A549 (cell line): Measurements from ENCODE around the gene UBXN10. TPM values are rescaled to one million over a fixed set of nuclear protein-coding genes. Genes with fewer than 3 reads are reported as not detected.

Experiments
- ATAC-seq, 2 experiments: fragments of 200-7000 bp in 1 of 2; fragments of >200 bp in 1 of 2; cut with Nextera tagmentation in 1 of 2; cut with Tn5 transposase in 1 of 2; 3 replicates each; pipeline versions ENCODE4 v1.8.0 to v1.9.1; 2018 to 2020; ENCODE audit warnings: mild to moderate bottlenecking in 1 of 2, moderate library complexity in 1 of 2
- CTCF ChIA-PET: fragments of 300-600 bp; sonication (Branson Sonifier 250); formaldehyde crosslinking; extraction: SDS; loops from one replicate; lab custom pipeline; 2021; ENCODE audit warnings: antibody characterized with exemption, inconsistent platforms; lab: Yijun Ruan, JAX
- POLR2A ChIA-PET: fragments of 350-600 bp; formaldehyde crosslinking; extraction: SDS; loops from one replicate; lab custom pipeline; 2021; ENCODE audit warnings: antibody characterized with exemption, inconsistent platforms; lab: Yijun Ruan, JAX
- DNase-seq, 2 experiments: peaks; one replicate each; pipeline versions ENCODE4 v3.0.0 to v3.0.0-alpha.2; 2011 to 2016; ENCODE audit warnings: low read depth in 1 of 2, low spot score in 1 of 2
- FAIRE-seq: peaks from 2 replicates; lab custom pipeline; 2011; peaks lifted over from hg19 to GRCh38; lab: Jason Lieb, UNC
- H3K27ac ChIP-seq, 2 experiments: fragments of >200 bp; sonication (Bioruptor Twin); formaldehyde crosslinking; 3 replicates each; pipeline ENCODE4 v1.5.1; 2016 to 2017
- H3K4me1 ChIP-seq: fragments of >200 bp; sonication (Bioruptor Twin); formaldehyde crosslinking; 3 replicates; pipeline ENCODE4 v1.6.1; 2016
- H3K4me2 ChIP-seq: fragments of >200 bp; sonication (Bioruptor Twin); formaldehyde crosslinking; 3 replicates; pipeline ENCODE4 v1.6.1; 2016
- H3K4me3 ChIP-seq: fragments of >200 bp; sonication (Bioruptor Twin); formaldehyde crosslinking; 3 replicates; pipeline ENCODE4 v1.5.1; 2016
- H3K9me3 ChIP-seq: fragments of >200 bp; sonication (Bioruptor Twin); formaldehyde crosslinking; 3 replicates; pipeline ENCODE4 v1.6.1; 2016
- BHLHE40 ChIP-seq: IDR thresholded peaks from 2 replicates; pipeline ENCODE4 v1.6.1; 2012; ENCODE audit warnings: low read depth, low read length, inconsistent platforms
- CBX8 ChIP-seq: fragments of 200-600 bp; sonication (generic); IDR thresholded peaks from 2 replicates; pipeline ENCODE4 v1.6.1; 2016
- CEBPB ChIP-seq, 2 experiments: fragments of >200 bp in 1 of 2; sonication (Bioruptor Twin) in 1 of 2; formaldehyde crosslinking in 1 of 2; IDR thresholded peaks; 2 replicates each; pipeline ENCODE4 v1.6.1; 2012 to 2016
- E2F6 ChIP-seq: IDR thresholded peaks from 2 replicates; pipeline ENCODE4 v1.6.1; 2012; ENCODE audit warnings: low read depth, borderline replicate concordance
- ESRRA ChIP-seq: fragments of 150-350 bp; IDR thresholded peaks from 2 replicates; pipeline ENCODE4 v1.6.1; 2014; ENCODE audit warnings: mild to moderate bottlenecking, low read length, borderline replicate concordance
- FOSL2 ChIP-seq, 2 experiments: fragments of 450-650 bp in 1 of 2; fragments of >200 bp in 1 of 2; sonication (Bioruptor Twin) in 1 of 2; formaldehyde crosslinking; IDR thresholded peaks; 2 replicates each; pipeline versions ENCODE4 v1.5.0 to v1.6.1; 2016 to 2020; ENCODE audit warnings: mild to moderate bottlenecking in 1 of 2, moderate library complexity in 1 of 2
- HES2 ChIP-seq: fragments of >200 bp; sonication (Bioruptor Twin); formaldehyde crosslinking; IDR thresholded peaks from 2 replicates; pipeline ENCODE4 v1.6.1; 2016
- HEYL ChIP-seq: fragments of 250-450 bp; sonication (Bioruptor Pico); IDR thresholded peaks from 2 replicates; pipeline ENCODE4 v1.8.0; 2021; ENCODE audit warnings: mild to moderate bottlenecking, moderate library complexity
- HMGXB4 ChIP-seq: fragments of 250-450 bp; sonication (Bioruptor Pico); IDR thresholded peaks from 2 replicates; pipeline ENCODE4 v1.5.0; 2021; ENCODE audit warnings: mild to moderate bottlenecking, moderate library complexity, borderline replicate concordance
- JUN ChIP-seq, 2 experiments: fragments of >200 bp; sonication (Bioruptor Twin); formaldehyde crosslinking; IDR thresholded peaks; 2 replicates in 1 of 2; 3 replicates in 1 of 2; pipeline ENCODE4 v1.6.1; 2016 to 2017
- JUNB ChIP-seq: fragments of >200 bp; sonication (Bioruptor Twin); formaldehyde crosslinking; IDR thresholded peaks from 2 replicates; pipeline ENCODE4 v1.6.1; 2016
- KDM5A ChIP-seq: fragments of 200-600 bp; sonication (generic); IDR thresholded peaks from 2 replicates; pipeline ENCODE4 v1.6.1; 2016; ENCODE audit warnings: antibody characterized with exemption, mild to moderate bottlenecking
- MAFK ChIP-seq: fragments of 450-650 bp; IDR thresholded peaks from 2 replicates; pipeline ENCODE4 v1.6.1; 2014; ENCODE audit not compliant: partially characterized antibody
- NPAS2 ChIP-seq: fragments of 250-450 bp; sonication (Bioruptor Pico); IDR thresholded peaks from 2 replicates; pipeline ENCODE4 v1.8.0; 2022; ENCODE audit warnings: mild to moderate bottlenecking, moderate library complexity, borderline replicate concordance
- NR3C1 ChIP-seq: fragments of >200 bp; sonication (Bioruptor Twin); formaldehyde crosslinking; IDR thresholded peaks from 3 replicates; pipeline ENCODE4 v1.6.1; 2017
- POLR2A ChIP-seq: IDR thresholded peaks from 2 replicates; pipeline ENCODE4 v1.6.1; 2012; ENCODE audit warnings: mild to moderate bottlenecking, low read length
- POLR2AphosphoS2 ChIP-seq: conservative IDR thresholded peaks from 2 replicates; pipeline ENCODE4 v1.6.1; 2012; ENCODE audit warnings: low read length, improper control_type of control experiment, inconsistent platforms
- RARB ChIP-seq: fragments of 250-450 bp; sonication (Bioruptor Pico); IDR thresholded peaks from 2 replicates; pipeline ENCODE4 v1.8.0; 2021; ENCODE audit warnings: mild to moderate bottlenecking, moderate library complexity
- RCOR1 ChIP-seq: fragments of 150-350 bp; IDR thresholded peaks from 2 replicates; pipeline ENCODE4 v1.6.1; 2014; ENCODE audit warnings: antibody characterized with exemption, low read length, low read depth
- RFX5 ChIP-seq: fragments of 450-650 bp; IDR thresholded peaks from 2 replicates; pipeline ENCODE4 v1.7.1; 2014; ENCODE audit warnings: antibody characterized with exemption, mild to moderate bottlenecking, moderate library complexity
- TFCP2L1 ChIP-seq: fragments of 250-450 bp; sonication (Bioruptor Pico); IDR thresholded peaks from 2 replicates; pipeline ENCODE4 v1.5.0; 2021; ENCODE audit warnings: mild to moderate bottlenecking
- TP53 ChIP-seq: fragments of 250-450 bp; sonication (Bioruptor Pico); IDR thresholded peaks from 2 replicates; pipeline ENCODE4 v1.5.0; 2021; ENCODE audit warnings: mild to moderate bottlenecking, moderate library complexity
- USF2 ChIP-seq: fragments of 450-650 bp; IDR thresholded peaks from 2 replicates; pipeline ENCODE4 v1.6.1; 2014; ENCODE audit warnings: antibody characterized with exemption
- WGBS: methylation state at CpG from one replicate; pipeline ENCODE4 v1.1.6; 2017; ENCODE audit errors: missing lambda C conversion rate; 5-methylcytosine and 5-hydroxymethylcytosine counted together
- polyA plus RNA-seq, 4 experiments: library from polyadenylated mRNA; depleted of rRNA in 3 of 4; stranded (reverse); fragments of >200 nt; fragmentation: RNase III in 1 of 4; extraction: RNeasy Plus Mini Kit Qiagen cat#74134 plus additional on column Dnase treatment in 1 of 4; gene quantifications; 2 replicates in 3 of 4; 3 replicates in 1 of 4; pipeline ENCODE4 v1.2.3, GENCODE V29; 2011 to 2017

The UBXN10 gene
- polyA plus RNA-seq, 2 of the 4 experiments (the other 2 are of a cell fraction): not detected

GRCh38 chr1:20202166-20202565, 16.3 kb downstream of the UBXN10 start:
- 71% methylated on average over 3 of the region's 5 CpGs for WGBS
- no peak for DNase-seq
- FAIRE-seq: no peak
- ATAC-seq: no peak
- no peak for TF ChIP-seq POLR2A
- no peak for TF ChIP-seq MAFK
- no peak for TF ChIP-seq HMGXB4 (CRISPR knock-in tag)
- no peak for TF ChIP-seq HEYL (CRISPR knock-in tag)
- no peak for TF ChIP-seq KDM5A
- no peak for TF ChIP-seq HES2
- TF ChIP-seq, all 56 proteins: peak for 0
- Histone ChIP-seq H3K9me3 (no peaks in the 10 kb centered on the region), H3K4me2 (no peak overlapping the region), H3K27ac (no peak overlapping the region), H3K4me3 (no peak overlapping the region), H3K4me1 (peaks cover 8% of the 10 kb centered on the region; the same call in 1 of the 3 replicates)
- ChIA-PET CTCF (interaction anchor here (1.7 to 4.6 kb wide), 2 partner anchors 8 to 10 kb away, joined by 3 to 24 read pairs; no protein-coding TSS in a partner anchor), POLR2A (no interaction called here)

- ChIA-PET CTCF (interaction anchor here (1.3 to 11.9 kb wide), 3 partner anchors 12 to 286 kb away, joined by 3 to 162 read pairs (median 9); no protein-coding TSS in a partner anchor), POLR2A (no interaction called here)
- no peak for TF ChIP-seq TFCP2L1 (CRISPR knock-in tag)
- Histone ChIP-seq H3K4me1 (peaks cover 29% of the 10 kb centered on the region), H3K27ac (no peak overlapping the region), H3K4me3 (no peak overlapping the region), H3K4me2 (no peak overlapping the region), H3K9me3 (no peaks in the 10 kb centered on the region)
- ATAC-seq: no peak
- FAIRE-seq: no peak
- no peak for DNase-seq
- WGBS: 81% methylated on average over 4 of the region's 4 CpGs
These were observed 21.6 kb downstream of the UBXN10 start for GRCh38 chr1:20207546-20207945.

GRCh38 chr1:20209471-20209870, 23.6 kb downstream of the UBXN10 start:
- WGBS: 88% methylated on average over 4 of the region's 4 CpGs

More at GRCh38 chr1:20209471-20209870, 23.6 kb downstream of the UBXN10 start:
- peak overlapping the region; percentile 82 to 91; a peak in 5 of 6 replicates for H3K27ac ChIP-seq
- ChIA-PET CTCF (interaction anchor here (0.8 to 11.9 kb wide), 5 partner anchors 8 to 284 kb away, joined by 3 to 162 read pairs (median 8); no protein-coding TSS in a partner anchor), POLR2A (no interaction called here)
- no peak for ATAC-seq
- no peak overlapping the region for H3K4me3 ChIP-seq
- H3K4me1 ChIP-seq: peaks cover 34% of the 10 kb centered on the region
- no peaks in the 10 kb centered on the region for H3K9me3 ChIP-seq
- H3K4me2 ChIP-seq: no peak overlapping the region
- DNase-seq: no peak
- no peak for FAIRE-seq
- TF ChIP-seq CEBPB (IDR thresholded peaks at IDR 0.05) (no peak), NPAS2 (CRISPR knock-in tag) (no peak), RCOR1 (no peak), E2F6 (no peak), USF2 (no peak), MAFK (no peak), ESRRA (no peak), JUN (IDR thresholded peaks at IDR 0.05) (no peak), POLR2AphosphoS2 (no peak), JUNB (no peak), CBX8 (no peak), BHLHE40 (no peak), RARB (CRISPR knock-in tag) (no peak), RFX5 (no peak), NR3C1 (no peak), FOSL2 (IDR thresholded peaks at IDR 0.05) (no peak), FOSL2 (CRISPR knock-in tag; IDR thresholded peaks at IDR 0.05) (no peak), TP53 (CRISPR knock-in tag) (no peak)
- TF ChIP-seq, all 56 proteins: peak for 0
